IMR-90 (cell line): ENCODE data around the gene SLC22A4. TPM values are rescaled to one million over a fixed set of nuclear protein-coding genes. Genes with fewer than 3 reads are reported as not detected.

Source experiments
- CTCF ChIP-seq: conservative IDR thresholded peaks from 2 replicates; pipeline ENCODE4 v1.5.1; 2012; ENCODE audit warnings: mild to moderate bottlenecking, low read depth, low read length, improper control_type of control experiment
- polyA plus RNA-seq, 3 experiments: library from polyadenylated mRNA; depleted of rRNA; stranded (reverse); fragments of >200 nt; gene quantifications; 2 replicates each; pipeline ENCODE4 v1.2.3, GENCODE V29; 2012; ENCODE audit warnings: low replicate concordance in 1 of 3
- total RNA-seq: library from RNA; depleted of rRNA; stranded (reverse); fragments of >200 nt; gene quantifications from 2 replicates; pipeline ENCODE4 v1.2.3, GENCODE V29; 2012

SLC22A4 gene
- total and polyA plus RNA-seq, 2 of the 4 experiments (the other 2 are of a cell fraction), result 2.6 to 3.2 TPM

DNA sequence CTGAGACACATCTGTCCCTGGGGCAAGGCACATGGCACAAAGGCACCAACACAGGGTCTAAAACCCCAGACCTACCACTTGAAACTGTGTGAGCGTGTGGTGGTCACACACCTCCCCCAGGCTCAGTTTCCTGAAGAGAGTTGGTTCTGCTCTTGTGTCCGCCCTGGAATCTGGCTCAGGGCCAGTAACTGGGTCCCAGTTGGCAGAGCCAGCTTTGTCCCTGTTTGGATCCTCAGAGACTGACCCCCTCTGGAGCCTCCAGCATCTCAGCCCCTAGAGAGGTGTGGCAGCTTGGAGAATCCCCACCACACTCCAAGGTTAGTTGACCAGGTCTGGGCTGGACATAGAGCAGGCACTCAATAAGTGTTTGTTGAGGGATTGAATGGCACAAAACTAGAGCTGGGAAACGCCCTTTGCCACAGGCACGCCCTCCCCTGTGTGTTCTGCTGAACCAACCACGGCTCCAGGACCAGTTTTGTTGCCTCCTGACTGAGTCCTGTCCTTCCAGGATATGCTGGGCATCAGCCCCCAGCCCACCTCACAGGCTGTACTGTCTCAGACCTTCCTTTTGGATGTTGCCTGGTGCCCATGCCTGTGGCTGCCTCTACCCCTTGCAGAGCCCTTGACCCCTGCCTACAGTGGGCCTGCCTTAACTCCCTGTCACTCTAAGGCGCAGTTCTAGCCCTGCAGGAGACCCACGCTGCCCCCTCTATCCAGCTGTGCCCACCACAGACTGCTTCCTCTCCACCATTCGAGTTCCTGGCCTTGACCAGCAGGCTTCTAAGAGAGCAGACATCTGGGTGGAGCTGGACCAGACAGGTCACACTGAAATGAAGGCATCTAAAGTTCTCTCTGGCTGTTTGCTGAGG is 40.5 kb upstream of the SLC22A4 start (continued):
- no peak for TF ChIP-seq CTCF
